Thyroid gland (tissue), 4 donors: Measurements from ENCODE around the gene MYO9B. TPM values are rescaled to one million over a fixed set of nuclear protein-coding genes. Genes with fewer than 3 reads are reported as not detected.

Experiments used
- DNase-seq, 2 donors: peaks; one replicate each; pipeline ENCODE4 v3.0.0-alpha.2; 2019
- H3K27ac ChIP-seq, 3 donors: fragments of 200-600 bp; sonication (generic); 1 replicate in 2 of 3; 2 replicates in 1 of 3; pipeline ENCODE4 v1.5.1; 2016 to 2019; ENCODE audit warnings: mild to moderate bottlenecking in 1 of 3, moderate library complexity in 1 of 3
- H3K27me3 ChIP-seq: fragments of 200-600 bp; sonication (generic); one replicate; pipeline ENCODE4 v1.5.1; 2019
- H3K36me3 ChIP-seq, 2 donors: fragments of 200-600 bp; sonication (generic); one replicate each; pipeline ENCODE4 v1.5.1; 2016 to 2019
- H3K4me1 ChIP-seq, 2 donors: fragments of 200-600 bp; sonication (generic); one replicate each; pipeline ENCODE4 v1.5.1; 2017 to 2019
- H3K4me3 ChIP-seq, 3 donors: fragments of 200-600 bp; sonication (generic); replicated peaks in 1 of 3; 1 replicate in 2 of 3; 2 replicates in 1 of 3; pipeline ENCODE4 v1.5.1; 2016; ENCODE audit warnings: mild to moderate bottlenecking in 1 of 3
- H3K9me3 ChIP-seq: fragments of 200-600 bp; sonication (generic); one replicate; pipeline ENCODE4 v1.5.1; 2017
- POLR2A ChIP-seq, 2 donors: fragments of 450-650 bp; IDR thresholded peaks; one replicate each; pipeline ENCODE4 v1.6.1; 2017; ENCODE audit warnings: antibody characterized with exemption in 2 of 2, mild to moderate bottlenecking in 2 of 2, moderate library complexity in 1 of 2
- WGBS, 2 donors: methylation state at CpG; one replicate each; pipeline ENCODE4 v1.1.5; 2017; 5-methylcytosine and 5-hydroxymethylcytosine counted together
- intact Hi-C: fragments of 100-400 bp; cut with DNase I; formaldehyde crosslinking; loops from one replicate; pipeline ENCODE4 v1.15.1; 2023
- total RNA-seq, 4 donors: library from RNA; depleted of rRNA; stranded (reverse); fragments of >200 nt; gene quantifications; one replicate each; pipeline ENCODE4 v1.2.3, GENCODE V29; 2016
- TF ChIP-seq, protein P1 (sequence below), 6 experiments: fragments of 200-600 bp in 3 of 6; fragments of 450-650 bp in 3 of 6; sonication (generic) in 3 of 6; IDR thresholded peaks; one replicate each; pipeline ENCODE4 v1.5.1; 2016 to 2019; ENCODE audit warnings: antibody characterized with exemption in 6 of 6, mild to moderate bottlenecking in 2 of 6, inconsistent platforms in 1 of 6, moderate library complexity in 1 of 6

MYO9B gene
- total RNA-seq, 4 donors from 2014 or later: 33.7 to 52.9 (median 44.6) TPM

GRCh38 chr19:17145546-17146497 lies 70.2 kb downstream of the MYO9B start:
- no peaks in the 10 kb centered on the region for H3K36me3 ChIP-seq
- H3K4me3 ChIP-seq: no peak overlapping the region
- H3K27me3 ChIP-seq: no peaks in the 10 kb centered on the region
- intact Hi-C loops: no loop called here
- DNase-seq: no peak
- 95 to 97% methylated on average over 7 of the region's 7 CpGs for WGBS, 2 donors
- no peak for TF ChIP-seq POLR2A (IDR thresholded peaks at IDR 0.05)
- TF ChIP-seq, protein P1, sequence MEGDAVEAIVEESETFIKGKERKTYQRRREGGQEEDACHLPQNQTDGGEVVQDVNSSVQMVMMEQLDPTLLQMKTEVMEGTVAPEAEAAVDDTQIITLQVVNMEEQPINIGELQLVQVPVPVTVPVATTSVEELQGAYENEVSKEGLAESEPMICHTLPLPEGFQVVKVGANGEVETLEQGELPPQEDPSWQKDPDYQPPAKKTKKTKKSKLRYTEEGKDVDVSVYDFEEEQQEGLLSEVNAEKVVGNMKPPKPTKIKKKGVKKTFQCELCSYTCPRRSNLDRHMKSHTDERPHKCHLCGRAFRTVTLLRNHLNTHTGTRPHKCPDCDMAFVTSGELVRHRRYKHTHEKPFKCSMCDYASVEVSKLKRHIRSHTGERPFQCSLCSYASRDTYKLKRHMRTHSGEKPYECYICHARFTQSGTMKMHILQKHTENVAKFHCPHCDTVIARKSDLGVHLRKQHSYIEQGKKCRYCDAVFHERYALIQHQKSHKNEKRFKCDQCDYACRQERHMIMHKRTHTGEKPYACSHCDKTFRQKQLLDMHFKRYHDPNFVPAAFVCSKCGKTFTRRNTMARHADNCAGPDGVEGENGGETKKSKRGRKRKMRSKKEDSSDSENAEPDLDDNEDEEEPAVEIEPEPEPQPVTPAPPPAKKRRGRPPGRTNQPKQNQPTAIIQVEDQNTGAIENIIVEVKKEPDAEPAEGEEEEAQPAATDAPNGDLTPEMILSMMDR (IDR thresholded peaks at IDR 0.05): no peak
- no peaks in the 10 kb centered on the region for H3K9me3 ChIP-seq
- peaks cover 0 to 5% of the 10 kb centered on the region in 2 donors for H3K4me1 ChIP-seq
- no peak overlapping the region for H3K27ac ChIP-seq

DNA sequence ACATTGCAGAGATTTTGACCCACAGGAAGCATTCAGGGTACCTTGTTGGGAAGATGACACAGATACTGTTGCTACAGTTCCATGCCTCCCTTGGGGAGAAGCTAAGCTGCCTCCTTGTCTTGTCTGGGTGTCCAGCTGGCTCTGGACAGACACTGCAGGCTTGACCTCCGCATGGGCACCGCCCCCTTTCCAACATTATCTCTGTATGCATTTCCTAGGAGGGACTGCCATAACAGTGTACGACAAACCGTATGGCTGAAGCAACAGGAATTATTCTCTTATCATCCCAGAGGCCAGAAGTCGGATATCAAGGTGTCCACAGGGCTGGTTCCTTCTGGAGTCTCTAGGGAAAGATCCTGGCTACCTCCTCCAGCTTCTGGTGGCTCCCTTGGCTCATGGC lies 72.6 kb downstream of the MYO9B start:
- Histone ChIP-seq H3K4me3 (no peak overlapping the region), H3K9me3 (no peaks in the 10 kb centered on the region), H3K27ac (no peak overlapping the region), H3K4me1 (peaks cover 0 to 5% of the 10 kb centered on the region in 2 donors), H3K36me3 (peaks cover 5 to 7% of the 10 kb centered on the region in 2 donors), H3K27me3 (no peaks in the 10 kb centered on the region)
- 83 to 98% methylated on average over 5 of the region's 5 CpGs for WGBS, 2 donors
- no peak for TF ChIP-seq POLR2A (IDR thresholded peaks at IDR 0.05)
- TF ChIP-seq, protein P1 (IDR thresholded peaks at IDR 0.05): no peak
- no peak for DNase-seq
- intact Hi-C loops: no loop called here

GRCh38 chr19:17149393-17150135 lies 74.0 kb downstream of the MYO9B start:
- TF ChIP-seq POLR2A (IDR thresholded peaks at IDR 0.05): no peak
- TF ChIP-seq, protein P1 (IDR thresholded peaks at IDR 0.05): no peak
- H3K9me3 ChIP-seq: no peaks in the 10 kb centered on the region
- H3K27ac ChIP-seq: no peak overlapping the region
- 68 to 82% methylated on average over 12 of the region's 13 CpGs for WGBS, 2 donors
- H3K4me1 ChIP-seq: peaks cover 0 to 5% of the 10 kb centered on the region in 2 donors
- H3K4me3 ChIP-seq: no peak overlapping the region
- intact Hi-C loops: no loop called here
- peaks cover 16 to 19% of the 10 kb centered on the region in 2 donors for H3K36me3 ChIP-seq
- no peaks in the 10 kb centered on the region for H3K27me3 ChIP-seq
- no peak for DNase-seq

GRCh38 chr19:17153996-17154395 lies 78.4 kb downstream of the MYO9B start:
- WGBS, 2 donors: 96 to 97% methylated on average over 8 to 10 of the region's 10 CpGs
- H3K27me3 ChIP-seq: no peaks in the 10 kb centered on the region
- H3K36me3 ChIP-seq: peaks cover 25 to 32% of the 10 kb centered on the region in 2 donors

GRCh38 chr19:17155251-17155650 lies 79.7 kb downstream of the MYO9B start:
- TF ChIP-seq, protein P1 (IDR thresholded peaks at IDR 0.05): no peak
- no peak for TF ChIP-seq POLR2A (IDR thresholded peaks at IDR 0.05)
- Histone ChIP-seq H3K4me3 (no peak overlapping the region), H3K4me1 (no peaks in the 10 kb centered on the region), H3K27me3 (no peaks in the 10 kb centered on the region), H3K9me3 (no peaks in the 10 kb centered on the region), H3K27ac (no peak overlapping the region), H3K36me3 (peaks cover 32 to 37% of the 10 kb centered on the region in 2 donors)
- no peak for DNase-seq
- intact Hi-C loops: no loop called here
- 98 to 100% methylated on average over 7 of the region's 7 CpGs for WGBS, 2 donors

More at GRCh38 chr19:17153996-17154395, 78.4 kb downstream of the MYO9B start:
- no peaks in the 10 kb centered on the region for H3K4me1 ChIP-seq
- intact Hi-C loops: no loop called here
- DNase-seq: no peak
- TF ChIP-seq POLR2A (IDR thresholded peaks at IDR 0.05): no peak
- no peak overlapping the region for H3K4me3 ChIP-seq
- H3K9me3 ChIP-seq: no peaks in the 10 kb centered on the region
- no peak overlapping the region for H3K27ac ChIP-seq
